Trophoblast cell (in vitro differentiated cells and primary cell): ENCODE results near the gene TAS2R3. TPM values are rescaled to one million over a fixed set of nuclear protein-coding genes. Genes with fewer than 3 reads are reported as not detected.
A peak's percentile ranks its signal among the peaks of the same experiment; 100 is the strongest.

Source experiments
- DNase-seq, 2 donors: peaks; one replicate each; pipeline ENCODE4 v3.0.0-alpha.2; 2016
- H2AFZ ChIP-seq: 2 replicates; pipeline ENCODE4 v1.6.1; 2013; ENCODE audit warnings: low read length, moderate library complexity, mild to moderate bottlenecking; ENCODE audit not compliant: insufficient read depth, poor library complexity
- H2AK5ac ChIP-seq: 2 replicates; pipeline ENCODE4 v1.6.1; 2013; ENCODE audit warnings: mild to moderate bottlenecking, low read length
- H2BK120ac ChIP-seq: 2 replicates; pipeline ENCODE4 v1.6.1; 2013; ENCODE audit warnings: low read length, mild to moderate bottlenecking, moderate library complexity; ENCODE audit not compliant: insufficient read depth, poor library complexity
- H2BK12ac ChIP-seq: 2 replicates; pipeline ENCODE4 v1.6.1; 2013; ENCODE audit warnings: mild to moderate bottlenecking, low read length, moderate library complexity
- H2BK5ac ChIP-seq: 2 replicates; pipeline ENCODE4 v1.6.1; 2013; ENCODE audit warnings: low read length, low read depth, moderate library complexity, mild to moderate bottlenecking; ENCODE audit not compliant: poor library complexity
- H3K14ac ChIP-seq: 2 replicates; pipeline ENCODE4 v1.6.1; 2013; ENCODE audit warnings: mild to moderate bottlenecking, low read length
- H3K18ac ChIP-seq: 2 replicates; pipeline ENCODE4 v1.6.1; 2013; ENCODE audit warnings: mild to moderate bottlenecking, low read length
- H3K23ac ChIP-seq: 2 replicates; pipeline ENCODE4 v1.6.1; 2013; ENCODE audit warnings: low read length
- H3K27ac ChIP-seq: 2 replicates; pipeline ENCODE4 v1.5.1; 2013; ENCODE audit warnings: low read depth, mild to moderate bottlenecking, inconsistent platforms, low read length, moderate library complexity
- H3K27me3 ChIP-seq: 2 replicates; pipeline ENCODE4 v1.6.1; 2013; ENCODE audit warnings: inconsistent platforms, mild to moderate bottlenecking, low read length, moderate library complexity; ENCODE audit not compliant: insufficient read depth
- H3K36me3 ChIP-seq, 2 experiments: 1 replicate in 1 of 2; 2 replicates in 1 of 2; pipeline ENCODE4 v1.6.1; 2013; ENCODE audit warnings: low read length in 2 of 2, mild to moderate bottlenecking in 2 of 2, moderate library complexity in 1 of 2; ENCODE audit not compliant: insufficient read depth in 2 of 2, control insufficient read depth in 1 of 2
- H3K4ac ChIP-seq: 2 replicates; pipeline ENCODE4 v1.6.1; 2013; ENCODE audit warnings: low read depth, mild to moderate bottlenecking, low read length, moderate library complexity
- H3K4me1 ChIP-seq, 2 experiments: 1 replicate in 1 of 2; 2 replicates in 1 of 2; pipeline ENCODE4 v1.6.1; 2013; ENCODE audit warnings: low read length in 2 of 2, mild to moderate bottlenecking in 2 of 2, moderate library complexity in 1 of 2; ENCODE audit not compliant: insufficient read depth in 2 of 2, control insufficient read depth in 1 of 2
- H3K4me2 ChIP-seq: 2 replicates; pipeline ENCODE4 v1.6.1; 2013; ENCODE audit warnings: inconsistent platforms, mild to moderate bottlenecking, low read length, moderate library complexity
- H3K4me3 ChIP-seq: 2 replicates; pipeline ENCODE4 v1.5.1; 2013; ENCODE audit warnings: mild to moderate bottlenecking, low read depth, low read length, inconsistent platforms
- H3K79me1 ChIP-seq: one replicate; pipeline ENCODE4 v1.6.1; 2013; ENCODE audit warnings: low read length
- H3K79me2 ChIP-seq: 2 replicates; pipeline ENCODE4 v1.6.1; 2013; ENCODE audit warnings: low read length, mild to moderate bottlenecking; ENCODE audit not compliant: control insufficient read depth, insufficient read depth, poor library complexity
- H3K9ac ChIP-seq: 2 replicates; pipeline ENCODE4 v1.6.1; 2013; ENCODE audit warnings: mild to moderate bottlenecking, low read length
- H3K9me3 ChIP-seq: 2 replicates; pipeline ENCODE4 v1.6.1; 2013; ENCODE audit warnings: low read depth, mild to moderate bottlenecking, control low read depth, inconsistent platforms, low read length; ENCODE audit not compliant: insufficient read depth
- H4K12ac ChIP-seq: 2 replicates; pipeline ENCODE4 v1.6.1; 2013; ENCODE audit warnings: low read depth, mild to moderate bottlenecking, low read length, moderate library complexity
- H4K8ac ChIP-seq: 2 replicates; pipeline ENCODE4 v1.6.1; 2013; ENCODE audit warnings: low read depth, mild to moderate bottlenecking, low read length, moderate library complexity
- H4K91ac ChIP-seq: one replicate; pipeline ENCODE4 v1.6.1; 2013; ENCODE audit warnings: low read depth, mild to moderate bottlenecking, low read length, moderate library complexity
- WGBS: extraction: QIAGEN DNeasy Blood & Tissue Kit; methylation state at CpG from one replicate; pipeline ENCODE4 v1.1.7; 2013; ENCODE audit warnings: missing lambda C conversion rate; ENCODE audit not compliant: insufficient read length, insufficient coverage; ENCODE audit errors: extremely low coverage; 5-methylcytosine and 5-hydroxymethylcytosine counted together
- polyA plus RNA-seq: library from polyadenylated mRNA; stranded (reverse); fragments of 200-250 nt; gene quantifications from 2 replicates; pipeline ENCODE4 v1.2.3, GENCODE V29; 2013

TAS2R3 gene
- polyA plus RNA-seq = 0.04 TPM in 1 of 2 replicates, not detected in the other

- Histone ChIP-seq H3K9ac (no peak within 1 kb of the TSS), H3K14ac (no peak within 1 kb of the TSS), H3K4me2 (no peak within 1 kb of the TSS), H3K4me1 (no peaks in the 10 kb centered on the region), H3K79me1 (no peaks in the 10 kb centered on the region), H2AFZ (no peak within 1 kb of the TSS), H3K36me3 (peaks cover 8 to 11% of the 10 kb centered on the region in 2 experiments), H3K4me3 (no peak within 1 kb of the TSS), H2BK120ac (no peak within 1 kb of the TSS), H2BK12ac (no peak within 1 kb of the TSS), H3K79me2 (no peaks in the 10 kb centered on the region), H3K27ac (no peak within 1 kb of the TSS), H4K12ac (no peak within 1 kb of the TSS), H2BK5ac (no peak within 1 kb of the TSS), H3K27me3 (no peaks in the 10 kb centered on the region), H3K4ac (no peak within 1 kb of the TSS), H3K23ac (no peak within 1 kb of the TSS), H2AK5ac (no peak within 1 kb of the TSS), H4K91ac (no peak within 1 kb of the TSS), H3K9me3 (no peaks in the 10 kb centered on the region), H3K18ac (no peak within 1 kb of the TSS), H4K8ac (no peak within 1 kb of the TSS)
- no peak for DNase-seq
- no CpG with 5 or more reads among the region's 3 CpGs for WGBS
Measured at GRCh38 chr7:141763797-141764196, at the start of gene TAS2R3. TSS of gene TAS2R3 (plus strand) at chr7:141764097. CDS start at chr7:141764159, 62 bp downstream.

GRCh38 chr7:141714571-141714970, 49.3 kb upstream of the TAS2R3 start:
- no peak overlapping the region for H2BK120ac ChIP-seq
- no peak overlapping the region for H3K23ac ChIP-seq
- no peak overlapping the region for H3K27ac ChIP-seq
- no peaks in the 10 kb centered on the region for H3K79me1 ChIP-seq
- H3K27me3 ChIP-seq = no peaks in the 10 kb centered on the region
- no peak overlapping the region for H4K91ac ChIP-seq
- no peak overlapping the region for H4K8ac ChIP-seq
- no peak for DNase-seq
- H3K18ac ChIP-seq = no peak overlapping the region
- no peaks in the 10 kb centered on the region for H3K79me2 ChIP-seq
- no peak overlapping the region for H3K14ac ChIP-seq
- H3K4me1 ChIP-seq = no peaks in the 10 kb centered on the region
- H3K9ac ChIP-seq = no peak overlapping the region
- H3K9me3 ChIP-seq = no peaks in the 10 kb centered on the region
- H3K4me2 ChIP-seq = no peak overlapping the region
- no peaks in the 10 kb centered on the region for H3K36me3 ChIP-seq
- H3K4ac ChIP-seq = no peak overlapping the region
- H2BK5ac ChIP-seq = no peak overlapping the region
- no CpG with 5 or more reads among the region's 2 CpGs for WGBS
- H2BK12ac ChIP-seq = no peak overlapping the region
- no peak overlapping the region for H4K12ac ChIP-seq
- H2AFZ ChIP-seq = no peak overlapping the region
- no peak overlapping the region for H3K4me3 ChIP-seq
- H2AK5ac ChIP-seq = no peak overlapping the region

GRCh38 chr7:141715018-141715417, 48.9 kb upstream of the TAS2R3 start:
- WGBS = no CpG with 5 or more reads among the region's 4 CpGs
- Histone ChIP-seq H2BK12ac (no peak overlapping the region), H3K79me1 (no peaks in the 10 kb centered on the region), H3K79me2 (no peaks in the 10 kb centered on the region), H3K23ac (no peak overlapping the region), H3K4me2 (no peak overlapping the region), H2BK120ac (no peak overlapping the region), H3K27me3 (no peaks in the 10 kb centered on the region), H4K12ac (no peak overlapping the region), H3K18ac (no peak overlapping the region), H4K91ac (no peak overlapping the region), H3K9me3 (no peaks in the 10 kb centered on the region), H4K8ac (no peak overlapping the region), H3K4me3 (no peak overlapping the region), H3K4me1 (no peaks in the 10 kb centered on the region), H3K4ac (no peak overlapping the region), H2AK5ac (no peak overlapping the region), H3K27ac (no peak overlapping the region), H3K14ac (no peak overlapping the region), H3K36me3 (no peaks in the 10 kb centered on the region), H2AFZ (no peak overlapping the region), H2BK5ac (no peak overlapping the region), H3K9ac (no peak overlapping the region)
- no peak for DNase-seq

DNA sequence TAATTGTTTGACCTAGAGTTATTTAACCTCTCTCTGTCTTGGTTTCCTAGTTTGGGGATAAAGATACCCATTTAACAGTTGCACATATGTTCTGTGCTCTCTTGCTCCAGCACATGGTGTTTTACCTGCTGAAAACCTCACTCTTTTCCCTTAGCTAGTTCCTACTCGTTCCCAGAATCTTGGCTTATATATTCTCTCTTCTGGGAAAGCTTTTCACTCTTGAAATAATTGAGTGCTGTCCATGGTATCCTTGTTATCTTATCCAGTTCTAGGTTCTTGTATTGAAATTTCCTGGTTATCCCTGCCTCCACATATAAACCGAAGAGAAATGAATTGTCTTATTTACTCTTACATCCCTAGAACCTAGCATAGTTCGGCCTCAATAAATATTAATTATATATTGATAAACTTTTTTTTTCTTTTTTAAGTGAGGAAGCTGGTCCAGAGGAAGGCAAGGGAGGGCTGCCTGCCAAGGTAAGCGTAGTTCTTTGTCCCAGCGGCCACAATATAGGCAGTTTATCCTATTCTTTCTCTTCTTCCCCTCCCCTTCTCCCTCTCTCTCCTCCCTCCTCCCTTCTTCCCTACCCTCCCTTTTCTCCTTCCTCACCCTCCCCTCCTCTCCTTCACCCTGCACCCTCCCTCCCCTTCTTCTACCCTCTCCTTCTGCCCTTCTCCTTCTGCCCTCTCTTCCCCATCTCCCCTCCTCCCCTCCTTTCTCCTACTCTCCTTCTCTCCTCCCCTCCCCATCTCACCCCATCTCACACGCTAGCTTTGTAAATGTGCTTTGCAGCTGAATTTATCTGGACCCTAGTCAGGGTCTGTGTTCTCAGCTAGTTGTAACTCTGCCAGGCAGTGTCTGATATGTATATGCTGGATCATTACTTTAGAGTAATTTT, 47.9 kb upstream of the TAS2R3 start:
- Histone ChIP-seq H3K9ac (peak overlapping the region; percentile 33), H2BK5ac (no peak overlapping the region), H2BK12ac (no peak overlapping the region), H3K14ac (no peak overlapping the region), H4K91ac (no peak overlapping the region), H2AFZ (no peak overlapping the region), H3K4ac (no peak overlapping the region), H4K8ac (no peak overlapping the region), H3K27me3 (no peaks in the 10 kb centered on the region), H3K9me3 (no peaks in the 10 kb centered on the region), H3K79me2 (no peaks in the 10 kb centered on the region), H3K4me2 (no peak overlapping the region), H3K18ac (no peak overlapping the region), H2AK5ac (no peak overlapping the region), H3K4me3 (no peak overlapping the region), H4K12ac (no peak overlapping the region), H3K79me1 (no peaks in the 10 kb centered on the region), H3K23ac (peak overlapping the region; percentile 81), H3K36me3 (no peaks in the 10 kb centered on the region), H3K27ac (no peak overlapping the region), H3K4me1 (no peaks in the 10 kb centered on the region), H2BK120ac (no peak overlapping the region)
- DNase-seq = no peak
- WGBS = 100% methylated on average over 1 of the region's 6 CpGs
